ENCODE results near the gene N4BP3. TPM values are rescaled to one million over a fixed set of nuclear protein-coding genes. Genes with fewer than 3 reads are reported as not detected.

The N4BP3 gene
- total and polyA plus RNA-seq, 2 of the 13 experiments (the other 11 are each of a cell fraction or from before 2014, with no cell fraction given) = 0.13 TPM; not detected in 1

- Histone ChIP-seq H3K9ac (ENCODE audit: insufficient read depth, low read depth, low read length) (no peak overlapping the region), H3K4me3 (replicated peaks in 1 of 3; ENCODE audit: insufficient read depth in 1 of 3, low read depth in 2 of 3, low read length in 3 of 3) (no peak overlapping the region), H3K4me1 (ENCODE audit: insufficient read depth, low read length) (peaks cover 13% of the 10 kb centered on the region; the same call in 1 of the 2 replicates), H3K27me3 (ENCODE audit: control insufficient read depth in 1 of 2, insufficient read depth in 2 of 2, low read length in 2 of 2) (peaks cover 1 to 33% of the 10 kb centered on the region in 2 experiments; a peak in 3 of 5 replicates), H3K9me3 (ENCODE audit: low read length) (no peaks in the 10 kb centered on the region), H2AFZ (ENCODE audit: low read length) (no peak overlapping the region), H3K36me3 (replicated peaks in 1 of 2; ENCODE audit: control insufficient read depth in 1 of 2, insufficient read depth in 2 of 2, low read length in 2 of 2) (no peaks in the 10 kb centered on the region), H4K20me1 (ENCODE audit: insufficient read depth, low read length) (no peaks in the 10 kb centered on the region), H3K4me2 (ENCODE audit: low read depth, low read length) (no peak overlapping the region), H3K79me2 (ENCODE audit: insufficient read depth, low read length) (no peaks in the 10 kb centered on the region), H3K27ac (ENCODE audit: extremely low read length, insufficient read depth, low read length) (no peak overlapping the region)
- in situ Hi-C loops (cut with HindIII; ENCODE audit: extremely low pct_ligation_motif_present, low pct_unique_long_range_greater_than_20kb) (loop anchor here (5.0 kb wide), 1 partner anchor 70 kb away; no protein-coding TSS in a partner anchor), intact Hi-C loops (cut with micrococcal nuclease; ENCODE audit: unreplicated experiment) (no loop called here)
- ATAC-seq (peak; percentile 46), DNase-seq (ENCODE audit: low spot score) (peak; percentile 15), FAIRE-seq (no peak)
- ChIA-PET CTCF (ENCODE audit: low intra/inter-chr PET ratio, low total read pairs) (interaction anchor here (2.9 kb wide), 1 partner anchor 86 kb away, joined by 31 read pairs; no protein-coding TSS in a partner anchor), POLR2A (interaction anchor here (0.6 kb wide), 1 partner anchor 15 kb away, joined by 3 read pairs; no protein-coding TSS in a partner anchor)
- 32% methylated on average over 2 of the region's 5 CpGs for WGBS (ENCODE audit: low lambda C conversion rate)
- BruUV-seq (replicated peaks) = no TSS peak
- TF ChIP-seq RARA (CRISPR knock-in tag; IDR thresholded peaks at IDR 0.05) (no peak), ZKSCAN5 (CRISPR knock-in tag; IDR thresholded peaks at IDR 0.05) (no peak), BATF2 (CRISPR knock-in tag; IDR thresholded peaks at IDR 0.05) (no peak), HMGXB4 (CRISPR knock-in tag; IDR thresholded peaks at IDR 0.05; ENCODE audit: borderline replicate concordance in 1 of 2, low read depth in 1 of 2) (no peak), ZNF605 (CRISPR knock-in tag; IDR thresholded peaks at IDR 0.05) (no peak), JUNB (CRISPR knock-in tag; IDR thresholded peaks at IDR 0.05; ENCODE audit: borderline replicate concordance) (no peak), HOXA7 (CRISPR knock-in tag; IDR thresholded peaks at IDR 0.05) (no peak)
- TF ChIP-seq, protein P1, sequence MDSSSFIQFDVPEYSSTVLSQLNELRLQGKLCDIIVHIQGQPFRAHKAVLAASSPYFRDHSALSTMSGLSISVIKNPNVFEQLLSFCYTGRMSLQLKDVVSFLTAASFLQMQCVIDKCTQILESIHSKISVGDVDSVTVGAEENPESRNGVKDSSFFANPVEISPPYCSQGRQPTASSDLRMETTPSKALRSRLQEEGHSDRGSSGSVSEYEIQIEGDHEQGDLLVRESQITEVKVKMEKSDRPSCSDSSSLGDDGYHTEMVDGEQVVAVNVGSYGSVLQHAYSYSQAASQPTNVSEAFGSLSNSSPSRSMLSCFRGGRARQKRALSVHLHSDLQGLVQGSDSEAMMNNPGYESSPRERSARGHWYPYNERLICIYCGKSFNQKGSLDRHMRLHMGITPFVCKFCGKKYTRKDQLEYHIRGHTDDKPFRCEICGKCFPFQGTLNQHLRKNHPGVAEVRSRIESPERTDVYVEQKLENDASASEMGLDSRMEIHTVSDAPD (CRISPR knock-in tag; IDR thresholded peaks at IDR 0.05) = no peak
These were observed 35.6 kb upstream of the N4BP3 start for GRCh38 chr5:178077751-178078150.
